ENCODE measurements around the gene RBL1.
"Not testable (repeated sequence)": the region's sequence is repeated elsewhere in the genome, so short reads cannot be mapped to it uniquely, and the experiment has no call there.

RBL1 gene

DNA sequence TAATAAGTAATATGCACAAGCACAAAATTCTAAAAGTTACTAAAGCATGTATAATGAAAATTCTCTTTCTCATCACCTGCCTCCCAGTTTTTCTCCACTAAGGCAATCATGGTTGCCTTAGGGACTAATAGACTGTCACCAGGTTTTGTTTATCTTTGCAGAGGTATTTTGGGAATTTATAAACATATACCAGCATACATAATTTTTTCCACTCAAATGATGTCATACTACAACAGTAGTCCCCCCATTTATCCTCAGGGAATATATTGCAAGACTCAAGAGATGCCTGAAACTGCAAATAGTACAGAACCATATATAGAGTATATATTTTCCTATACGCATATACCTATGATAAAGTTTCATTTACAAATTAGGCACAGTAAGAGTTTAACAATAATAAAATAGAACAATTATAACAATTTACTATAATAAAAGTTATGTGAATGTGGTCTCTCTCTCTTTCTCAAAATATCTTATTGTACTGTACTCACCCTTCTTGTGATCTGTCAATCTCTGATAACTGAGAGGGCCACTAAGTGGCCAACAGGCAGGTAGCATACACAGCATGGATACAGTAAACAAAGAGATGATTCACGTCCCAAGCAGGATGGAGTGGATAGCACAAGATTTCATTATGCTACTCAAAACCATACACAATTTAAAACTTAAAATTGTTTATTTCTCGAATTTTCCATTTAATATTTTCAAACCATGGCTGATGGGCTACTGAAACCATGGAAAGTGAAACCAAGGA, 19.7 kb downstream of the RBL1 start:
- DNase-seq (ENCODE audit: low read depth in 1 of 2, low spot score in 1 of 2): no peak

DNA sequence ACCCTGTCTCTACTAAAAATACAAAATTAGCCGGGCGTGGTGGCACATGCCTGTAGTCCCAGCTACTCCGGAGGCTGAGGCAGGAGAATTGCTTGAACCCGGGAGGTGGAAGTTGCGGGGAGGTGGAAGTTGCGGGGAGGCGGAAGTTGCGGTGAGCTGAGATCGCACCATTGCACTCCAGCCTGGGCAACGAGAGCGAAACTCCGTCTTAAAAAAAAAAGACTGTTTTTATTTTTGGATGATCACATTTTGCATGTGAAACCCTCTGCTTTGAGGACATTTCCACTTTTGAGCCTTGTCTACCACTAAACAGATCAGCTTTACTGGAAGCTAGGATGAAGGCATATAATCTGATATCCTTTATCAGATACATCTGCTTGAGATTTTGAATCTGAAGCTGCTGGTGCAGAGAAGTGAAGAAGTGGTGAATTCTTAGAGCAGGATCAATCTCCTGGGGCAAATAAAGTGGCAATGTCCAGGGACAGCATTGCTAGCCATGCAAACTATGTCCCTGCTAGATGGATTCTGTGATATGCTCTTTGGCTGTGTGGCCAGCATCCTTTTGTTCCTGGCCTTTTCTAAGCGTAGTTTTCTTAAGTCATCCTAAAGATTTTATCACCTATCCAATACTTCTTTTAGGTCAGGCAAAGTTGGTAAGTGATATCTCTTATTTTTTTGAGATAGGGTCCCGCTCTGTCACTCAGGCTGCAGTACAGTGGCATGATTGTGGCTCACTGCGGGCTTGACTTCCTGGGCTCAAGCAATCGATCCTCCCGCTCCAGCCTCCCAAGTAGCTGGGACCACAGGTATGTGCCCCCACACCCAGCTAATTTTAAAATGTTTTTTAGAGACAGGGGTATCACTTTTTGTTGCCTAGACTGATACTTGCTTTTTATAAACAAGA, 23.3 kb downstream of the RBL1 start:
- DNase-seq (ENCODE audit: low read depth in 1 of 2, low spot score in 1 of 2): no peak

DNA sequence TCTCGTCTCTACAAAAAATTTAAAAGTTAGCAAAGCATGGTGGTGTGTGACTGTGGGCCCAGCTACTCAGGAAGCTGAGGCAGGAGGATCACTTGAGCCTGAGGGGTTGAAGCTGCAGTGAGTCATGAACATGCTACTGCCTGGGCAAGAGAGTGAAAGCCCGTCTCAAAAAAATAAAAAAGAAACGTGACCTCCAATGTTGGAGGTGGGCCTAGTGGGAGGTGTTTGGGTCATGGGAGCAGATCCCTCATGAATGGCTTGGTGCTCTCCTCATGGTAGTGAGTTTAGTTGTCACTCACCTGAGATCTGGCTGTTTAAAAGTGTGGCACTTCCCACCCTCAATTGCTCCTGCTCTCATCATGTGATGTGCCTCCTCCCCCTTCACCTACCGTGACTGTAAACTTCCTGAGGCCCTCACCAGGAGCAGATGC, 24.3 kb downstream of the RBL1 start:
- no peak for DNase-seq (ENCODE audit: low read depth in 1 of 2, low spot score in 1 of 2)

DNA sequence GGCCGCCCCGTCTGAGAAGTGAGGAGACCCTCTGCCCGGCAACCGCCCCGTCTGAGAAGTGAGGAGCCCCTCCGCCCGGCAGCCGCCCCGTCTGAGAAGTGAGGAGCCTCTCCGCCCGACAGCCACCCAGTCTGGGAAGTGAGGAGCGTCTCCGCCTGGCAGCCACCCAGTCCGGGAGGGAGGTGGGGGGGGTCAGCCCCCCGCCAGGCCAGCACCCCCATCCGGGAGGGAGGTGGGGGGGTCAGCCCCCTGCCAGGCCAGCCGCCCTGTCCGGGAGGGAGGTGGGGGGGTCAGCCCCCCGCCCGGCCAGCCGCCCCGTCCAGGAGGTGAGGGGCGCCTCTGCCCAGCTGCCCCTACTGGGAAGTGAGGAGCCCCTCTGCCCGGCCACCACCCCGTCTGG, 26.2 kb downstream of the RBL1 start:
- DNase-seq (ENCODE audit: low read depth in 1 of 2, low spot score in 1 of 2): not testable (repeated sequence)

DNA sequence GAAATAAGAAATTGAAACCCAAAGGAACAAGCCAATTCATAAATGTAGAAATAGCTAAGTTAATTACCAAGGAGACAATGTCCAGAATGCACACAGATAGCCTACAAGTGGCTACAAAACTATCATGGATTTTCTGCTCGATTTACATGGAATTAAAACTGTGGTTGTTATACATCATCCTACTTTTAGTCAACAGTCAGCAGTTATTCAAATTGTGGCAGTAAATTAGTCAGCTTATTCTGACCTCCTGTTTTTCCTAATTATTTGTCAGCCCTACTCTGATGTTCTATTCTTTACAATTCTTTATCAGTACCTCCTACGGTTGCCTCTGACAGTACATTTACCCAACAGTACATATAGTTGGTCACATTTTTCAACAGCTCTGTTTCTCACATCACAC, 29.6 kb downstream of the RBL1 start:
- no peak for DNase-seq (ENCODE audit: low read depth in 1 of 2, low spot score in 1 of 2)

DNA sequence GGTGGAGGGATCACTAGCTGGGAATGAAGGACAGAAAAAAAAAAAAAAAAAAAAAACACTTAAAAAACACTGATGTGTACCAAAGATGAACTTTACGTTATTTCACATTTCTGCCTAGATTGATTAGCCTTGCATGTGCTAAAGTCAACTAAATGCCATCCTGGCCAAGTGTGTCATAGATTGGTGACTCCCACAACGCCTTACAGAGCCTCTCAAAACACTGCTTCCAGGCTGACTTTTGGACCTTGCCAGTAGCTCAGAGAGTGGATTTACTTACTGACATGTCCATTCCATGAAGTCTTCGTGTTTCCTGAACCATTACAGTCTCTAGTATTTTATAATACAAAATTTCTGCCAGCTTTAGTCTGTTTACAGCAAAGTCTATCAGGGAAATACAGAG, 40.5 kb downstream of the RBL1 start:
- DNase-seq (ENCODE audit: low read depth in 1 of 2, low spot score in 1 of 2): no peak

DNA sequence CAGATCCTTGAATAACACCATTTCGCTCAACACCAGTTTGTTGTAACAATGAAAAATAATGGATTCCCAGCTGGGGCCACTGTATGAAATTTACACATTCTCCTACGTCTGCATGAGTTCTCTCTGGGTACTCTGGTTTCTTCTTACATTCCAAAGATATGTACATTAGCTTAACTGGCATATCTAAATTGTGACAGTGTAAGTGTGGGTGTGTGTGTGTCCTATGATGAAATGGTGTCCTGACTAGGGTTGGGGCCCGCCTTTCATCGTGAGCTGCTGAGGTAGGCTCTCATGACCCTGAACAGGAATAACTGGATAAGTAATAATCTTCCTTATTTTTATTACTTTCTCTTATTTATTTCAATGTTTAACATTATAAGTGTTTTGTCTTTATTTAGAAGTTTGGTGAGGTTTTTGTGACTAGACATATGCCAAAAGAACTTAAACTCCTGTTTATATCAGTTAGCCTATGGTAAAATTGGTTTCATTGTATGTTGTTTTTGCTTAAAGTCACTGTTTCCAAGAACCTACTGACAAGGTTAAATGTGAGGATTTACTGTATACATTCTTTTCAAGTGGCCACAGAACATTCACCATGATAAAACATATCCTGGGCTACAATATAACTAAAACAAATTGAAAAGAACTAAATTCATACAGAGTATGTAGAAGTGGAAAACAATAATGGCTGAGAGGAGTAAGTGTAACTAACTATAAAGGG, 42.4 kb downstream of the RBL1 start:
- no peak for DNase-seq (ENCODE audit: low read depth in 1 of 2, low spot score in 1 of 2)

DNA sequence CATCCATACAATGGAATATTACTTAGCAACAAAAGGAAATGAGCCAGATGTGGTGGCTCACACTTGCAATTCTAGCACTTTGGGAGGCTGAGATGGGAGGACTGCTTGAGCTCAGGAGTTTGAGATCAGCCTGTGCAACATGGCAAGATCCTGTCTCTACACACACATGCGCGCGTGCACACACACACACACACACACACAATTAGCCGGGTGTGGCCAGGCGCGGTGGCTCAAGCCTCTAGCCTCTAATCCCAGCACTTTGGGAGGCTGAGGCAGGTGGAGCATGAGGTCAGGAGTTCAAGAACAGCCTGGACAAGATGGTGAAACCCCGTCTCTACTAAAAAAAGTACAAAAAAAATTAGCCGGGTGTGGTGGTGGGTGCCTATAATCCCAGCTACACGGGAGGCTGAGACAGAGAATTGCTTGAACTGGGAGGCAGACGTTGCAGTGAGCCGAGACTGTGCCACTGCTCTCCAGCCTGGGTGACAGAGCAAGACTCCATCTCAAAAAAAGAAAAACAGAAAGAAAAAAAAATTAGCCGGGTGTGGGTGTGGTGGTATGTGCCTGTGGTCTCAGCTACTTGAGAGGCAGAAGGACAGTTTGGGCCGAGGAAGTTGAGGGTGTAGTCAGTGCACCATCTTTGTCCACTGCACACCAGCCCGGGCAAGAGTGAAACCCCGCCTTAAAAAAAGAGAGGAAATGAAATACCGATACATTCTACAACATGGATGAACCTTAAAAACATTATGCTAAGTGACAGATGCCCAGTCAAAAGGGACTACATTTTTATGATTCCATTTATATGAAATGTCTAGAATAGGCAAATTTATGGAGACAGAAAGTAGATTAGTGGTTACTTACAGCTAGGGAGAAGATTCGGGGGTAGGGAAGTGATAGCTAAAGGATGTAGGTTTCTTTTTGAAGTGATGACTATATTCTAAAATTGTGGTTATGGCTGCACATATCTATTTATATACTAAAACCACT, 52.5 kb downstream of the RBL1 start:
- no peak for DNase-seq (ENCODE audit: low read depth in 1 of 2, low spot score in 1 of 2)

DNA sequence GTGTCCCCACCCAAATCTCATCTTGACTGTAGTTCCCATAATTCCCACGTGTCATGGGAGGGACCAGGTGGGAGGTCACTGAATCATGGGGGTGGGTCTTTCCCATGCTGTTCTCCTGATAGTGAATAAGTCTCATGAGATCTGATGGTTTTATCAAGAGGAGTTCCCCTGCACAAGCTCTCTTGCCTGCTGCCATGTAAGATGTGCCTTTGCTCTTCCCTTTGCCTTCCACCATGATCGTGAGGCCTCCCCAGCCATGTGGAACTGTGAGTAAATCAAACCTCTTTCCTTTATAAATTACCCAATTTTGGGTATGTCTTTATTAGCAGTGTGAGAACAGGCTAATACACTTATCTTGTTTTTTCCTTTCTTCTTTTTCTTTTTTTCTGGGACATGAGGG, 56.4 kb downstream of the RBL1 start:
- not testable (repeated sequence) for DNase-seq (ENCODE audit: low read depth in 1 of 2, low spot score in 1 of 2)

DNA sequence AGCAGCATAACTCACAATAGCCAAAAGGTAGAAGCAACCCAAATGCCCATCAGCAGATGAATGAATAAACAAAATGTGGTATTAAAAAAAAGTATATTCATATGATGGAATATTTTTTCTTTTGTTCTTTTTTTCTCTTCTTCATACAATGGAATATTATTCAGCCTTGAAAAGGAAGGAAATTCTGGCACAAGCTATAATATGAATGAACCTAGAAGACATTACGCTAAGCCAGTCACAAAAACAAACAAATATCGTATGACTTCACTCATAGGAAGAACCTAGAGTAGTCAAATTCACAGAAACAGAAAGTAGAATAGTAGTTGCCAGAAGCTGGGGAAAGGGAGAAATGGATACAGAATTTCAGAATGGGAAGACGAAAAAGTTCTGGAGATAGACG, 63.7 kb downstream of the RBL1 start:
- DNase-seq (ENCODE audit: low read depth in 1 of 2, low spot score in 1 of 2): no peak

DNA sequence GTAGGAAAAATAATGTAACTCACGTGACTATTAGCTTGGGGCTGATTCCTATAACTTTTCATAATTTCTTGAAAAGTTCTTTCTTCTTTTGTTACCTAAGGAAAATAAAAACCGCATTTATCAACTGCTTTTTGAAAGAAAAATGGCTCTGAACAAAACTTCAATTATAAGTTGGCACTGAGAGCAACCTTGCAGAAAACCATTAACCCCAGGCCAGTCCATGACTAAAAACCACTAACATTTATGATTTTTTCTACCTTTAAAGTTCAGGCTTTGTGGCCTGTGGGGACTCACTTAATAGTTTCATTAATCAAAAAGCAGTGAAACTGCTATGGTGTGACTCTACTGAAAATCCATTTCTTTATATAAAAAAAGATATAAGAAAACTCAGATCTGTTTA, 75.2 kb downstream of the RBL1 start:
- no peak for DNase-seq (ENCODE audit: low read depth in 1 of 2, low spot score in 1 of 2)

DNA sequence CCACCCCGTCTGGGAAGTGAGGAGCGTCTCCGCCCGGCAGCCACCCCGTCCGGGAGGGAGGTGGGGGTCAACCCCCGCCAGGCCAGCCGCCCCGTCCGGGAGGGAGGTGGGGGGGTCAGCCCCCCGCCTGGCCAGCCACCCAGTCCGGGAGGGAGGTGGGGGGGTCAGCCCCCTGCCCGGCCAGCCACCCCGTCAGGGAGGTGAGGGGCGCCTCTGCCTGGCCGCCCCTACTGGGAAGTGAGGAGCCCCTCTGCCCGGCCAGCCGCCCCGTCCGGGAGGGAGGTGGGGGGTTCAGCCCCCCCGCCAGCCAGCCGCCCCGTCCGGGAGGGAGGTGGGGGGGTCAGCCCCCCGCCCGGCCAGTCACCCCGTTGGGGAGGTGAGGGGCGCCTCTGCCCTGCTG, 83.2 kb downstream of the RBL1 start:
- DNase-seq (ENCODE audit: low read depth in 1 of 2, low spot score in 1 of 2): not testable (repeated sequence)

DNA sequence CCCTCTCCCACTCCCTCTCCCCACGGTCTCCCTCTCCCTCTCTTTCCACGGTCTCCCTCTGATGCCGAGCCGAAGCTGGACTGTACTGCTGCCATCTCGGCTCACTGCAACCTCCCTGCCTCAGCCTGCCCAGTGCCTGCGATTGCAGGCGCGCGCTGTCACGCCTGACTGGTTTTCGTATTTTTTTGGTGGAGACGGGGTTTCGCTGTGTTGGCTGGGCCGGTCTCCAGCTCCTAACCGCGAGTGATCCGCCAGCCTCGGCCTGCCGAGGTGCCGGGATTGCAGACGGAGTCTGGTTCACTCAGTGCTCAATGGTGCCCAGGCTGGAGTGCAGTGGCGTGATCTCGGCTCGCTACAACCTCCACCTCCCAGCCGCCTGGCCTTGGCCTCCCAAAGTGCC, 83.9 kb downstream of the RBL1 start:
- DNase-seq (ENCODE audit: low read depth in 1 of 2, low spot score in 1 of 2): not testable (repeated sequence)

DNA sequence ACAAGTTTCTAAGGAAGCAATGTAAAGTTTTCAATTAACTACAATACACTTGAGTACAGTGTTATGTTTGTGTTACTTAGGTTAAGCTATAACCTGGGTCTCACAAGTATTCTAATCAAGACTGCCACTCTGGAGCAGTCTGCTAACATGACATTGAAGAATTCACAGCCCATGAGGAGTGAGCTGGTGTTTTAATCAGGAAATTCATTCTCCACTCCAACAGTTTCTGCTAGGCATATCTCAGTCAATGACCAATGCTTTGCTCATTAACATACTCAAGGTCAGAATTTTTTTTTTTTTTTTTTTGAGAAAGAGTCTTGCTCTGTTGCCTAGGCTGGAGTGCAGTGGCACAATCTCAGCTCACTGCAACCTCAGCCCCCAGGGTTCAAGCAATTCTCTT, 84.7 kb downstream of the RBL1 start:
- no peak for DNase-seq (ENCODE audit: low read depth in 1 of 2, low spot score in 1 of 2)

DNA sequence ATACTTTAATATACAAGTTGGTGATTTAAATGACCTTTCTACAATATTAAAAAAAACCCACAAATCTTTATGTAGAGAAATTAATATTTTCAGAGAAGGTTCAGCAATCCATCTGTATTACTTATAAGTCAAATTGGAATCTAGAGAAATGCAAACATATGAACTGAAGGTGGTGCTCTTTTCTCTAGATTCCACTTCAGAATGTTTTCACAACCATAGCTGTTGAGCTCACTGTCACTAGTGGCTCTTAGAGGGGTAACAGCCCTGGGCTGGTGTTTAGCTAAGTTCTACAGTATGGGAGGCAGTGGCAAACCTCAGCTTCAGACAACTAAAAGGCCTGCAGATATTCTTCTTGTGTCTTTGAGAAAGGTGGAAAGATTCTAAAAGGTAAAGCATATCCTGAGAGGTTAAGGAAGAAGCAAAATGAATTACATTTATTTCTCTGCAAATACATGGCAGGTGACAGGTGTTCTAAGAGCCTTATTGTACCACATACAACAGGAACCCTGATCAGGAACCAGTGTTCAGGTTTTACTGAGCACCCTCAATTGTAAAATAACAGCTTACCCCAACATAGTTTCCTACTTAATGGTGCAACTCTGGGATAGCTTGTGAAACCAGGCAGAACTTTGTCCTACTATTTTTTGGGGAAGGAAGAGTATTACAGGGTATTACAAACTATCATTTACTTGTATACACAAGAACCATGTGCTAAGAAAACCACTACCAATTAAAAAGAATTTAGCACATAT, 87.7 kb downstream of the RBL1 start:
- no peak for DNase-seq (ENCODE audit: low read depth in 1 of 2, low spot score in 1 of 2)

DNA sequence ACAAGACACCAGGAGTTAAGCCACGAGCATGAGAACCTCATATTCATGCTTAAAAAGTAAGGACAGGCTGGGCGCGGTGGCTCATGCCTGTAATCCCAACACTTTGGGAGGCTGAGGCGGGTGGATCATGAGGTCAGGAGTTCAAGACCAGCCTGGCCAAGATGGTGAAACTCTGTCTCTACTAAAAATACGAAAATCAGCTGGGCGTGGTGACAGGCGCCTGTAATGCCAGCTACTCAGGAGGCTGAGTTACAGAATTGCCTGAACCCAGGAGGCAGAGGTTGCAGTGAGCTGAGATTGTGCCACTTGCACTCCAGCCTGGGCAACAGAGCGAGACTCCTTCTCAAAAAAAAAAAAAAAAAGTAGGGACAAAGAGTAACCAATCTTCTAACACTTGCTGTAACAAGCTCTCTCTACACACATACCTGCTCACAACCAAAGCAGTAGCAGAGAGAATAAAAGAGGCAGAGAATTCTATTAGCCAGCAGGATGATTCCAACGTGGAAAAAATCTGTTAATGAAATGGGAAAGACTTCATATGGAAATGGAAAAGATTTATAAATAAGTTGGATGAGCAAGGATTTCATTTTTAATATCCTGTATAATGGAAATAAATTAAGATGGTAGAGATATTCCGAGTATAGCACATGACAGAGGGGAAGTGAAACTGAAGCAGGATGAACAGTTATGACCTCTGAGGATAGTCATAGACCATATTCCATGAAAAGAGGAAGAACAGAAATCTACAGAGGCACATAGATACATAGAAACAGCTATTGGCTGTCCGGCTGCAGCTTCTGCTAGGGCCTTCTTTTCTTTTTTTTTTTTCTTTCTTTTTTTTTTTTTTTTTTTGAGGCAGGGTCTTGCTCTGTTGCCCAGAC, 90.5 kb downstream of the RBL1 start:
- DNase-seq (ENCODE audit: low read depth in 1 of 2, low spot score in 1 of 2): not testable (repeated sequence)

DNA sequence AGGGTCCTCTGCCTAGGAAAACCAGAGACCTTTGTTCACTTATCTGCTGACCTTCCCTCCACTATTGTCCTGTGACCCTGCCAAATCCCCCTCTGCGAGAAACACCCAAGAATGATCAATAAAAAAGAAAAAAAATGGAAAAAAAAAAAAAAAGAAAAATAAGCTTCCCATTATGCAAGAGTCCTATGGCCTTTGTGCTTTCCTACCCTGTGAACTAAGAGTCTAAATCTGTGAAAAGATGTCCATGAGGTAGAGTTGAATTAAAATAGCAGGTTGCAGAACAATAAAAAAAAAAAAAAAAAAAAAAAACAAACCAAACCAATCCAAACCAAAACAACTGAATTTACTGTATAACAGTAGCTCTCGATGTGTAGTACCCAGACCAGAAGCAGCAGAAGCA, 94.2 kb downstream of the RBL1 start:
- DNase-seq (ENCODE audit: low read depth in 1 of 2, low spot score in 1 of 2): not testable (repeated sequence)

DNA sequence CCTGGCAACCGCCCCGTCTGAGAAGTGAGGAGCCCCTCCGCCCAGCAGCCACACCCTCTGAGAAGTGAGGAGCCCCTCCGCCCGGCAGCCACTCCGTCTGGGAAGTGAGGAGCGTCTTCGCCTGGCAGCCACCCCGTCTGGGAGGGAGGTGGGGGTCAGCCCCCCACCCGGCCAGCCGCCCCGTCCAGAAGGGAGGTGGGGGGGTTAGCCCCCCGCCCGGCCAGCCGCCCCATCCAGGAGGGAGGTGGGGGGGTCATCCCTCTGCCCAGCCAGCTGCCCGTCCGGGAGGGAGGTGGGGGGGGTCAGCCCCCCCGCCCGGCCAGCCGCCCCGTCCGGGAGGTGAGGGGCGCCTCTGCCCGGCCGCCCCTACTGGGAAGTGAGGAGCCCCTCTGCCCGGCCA, 95.6 kb downstream of the RBL1 start:
- not testable (repeated sequence) for DNase-seq (ENCODE audit: low read depth in 1 of 2, low spot score in 1 of 2)

DNA sequence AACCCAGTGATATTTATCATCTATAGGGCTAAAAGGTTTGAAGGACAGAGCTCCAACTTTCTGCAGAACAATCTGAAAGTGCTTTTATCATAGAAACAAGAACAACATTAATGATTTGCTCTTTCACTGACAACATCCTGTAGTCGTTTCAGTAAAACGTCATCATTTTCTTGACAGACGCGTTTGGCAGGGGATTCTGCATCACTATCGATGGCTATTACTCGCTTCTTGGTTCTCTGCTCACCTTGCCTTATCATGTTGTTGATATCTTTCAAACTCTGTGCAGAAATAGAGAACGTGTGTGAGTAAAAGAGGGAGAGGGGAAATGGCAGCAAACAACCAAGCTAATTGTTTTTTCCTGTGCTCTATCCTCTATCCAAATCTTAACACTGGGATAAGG, 97.1 kb downstream of the RBL1 start:
- no peak for DNase-seq (ENCODE audit: low read depth in 1 of 2, low spot score in 1 of 2)
